ENCODE measurements around the gene NSUN6.

- TF ChIP-seq SUZ12 (IDR thresholded peaks at IDR 0.05) (no peak), BHLHE40 (IDR thresholded peaks at IDR 0.05; ENCODE audit: borderline replicate concordance) (no peak), LEF1 (IDR thresholded peaks at IDR 0.05; ENCODE audit: borderline replicate concordance) (no peak), CTBP1 (IDR thresholded peaks at IDR 0.05; ENCODE audit: borderline replicate concordance) (no peak), L3MBTL2 (conservative IDR thresholded peaks at IDR 0.05) (no peak), FOXA1 (IDR thresholded peaks at IDR 0.05) (no peak), SP1 (IDR thresholded peaks at IDR 0.05) (no peak), TARDBP (IDR thresholded peaks at IDR 0.05) (no peak), ELF4 (IDR thresholded peaks at IDR 0.05) (no peak), PKNOX1 (IDR thresholded peaks at IDR 0.05) (no peak), HDGF (IDR thresholded peaks at IDR 0.05; ENCODE audit: borderline replicate concordance) (no peak), FOXK2 (IDR thresholded peaks at IDR 0.05) (no peak), ARNT (IDR thresholded peaks at IDR 0.05) (no peak)
Observed at GRCh38 chr10:18557960-18558359, 93.4 kb downstream of the NSUN6 start.
